GM12875 (cell line): ENCODE data around the gene SGPP1.
"Not testable (repeated sequence)": the region's sequence is repeated elsewhere in the genome, so short reads cannot be mapped to it uniquely, and the experiment has no call there.

Source experiments
- H3K4me3 ChIP-seq: one replicate; pipeline ENCODE4 v1.5.1; 2011; ENCODE audit warnings: low read depth, low read length, control low read depth
- TF ChIP-seq, protein P1 (sequence below): IDR thresholded peaks from 2 replicates; pipeline ENCODE4 v1.5.1; 2011; ENCODE audit warnings: low read depth, mild to moderate bottlenecking, control low read depth, inconsistent platforms, low read length, moderate library complexity, borderline replicate concordance; ENCODE audit not compliant: insufficient read depth

The SGPP1 gene

DNA sequence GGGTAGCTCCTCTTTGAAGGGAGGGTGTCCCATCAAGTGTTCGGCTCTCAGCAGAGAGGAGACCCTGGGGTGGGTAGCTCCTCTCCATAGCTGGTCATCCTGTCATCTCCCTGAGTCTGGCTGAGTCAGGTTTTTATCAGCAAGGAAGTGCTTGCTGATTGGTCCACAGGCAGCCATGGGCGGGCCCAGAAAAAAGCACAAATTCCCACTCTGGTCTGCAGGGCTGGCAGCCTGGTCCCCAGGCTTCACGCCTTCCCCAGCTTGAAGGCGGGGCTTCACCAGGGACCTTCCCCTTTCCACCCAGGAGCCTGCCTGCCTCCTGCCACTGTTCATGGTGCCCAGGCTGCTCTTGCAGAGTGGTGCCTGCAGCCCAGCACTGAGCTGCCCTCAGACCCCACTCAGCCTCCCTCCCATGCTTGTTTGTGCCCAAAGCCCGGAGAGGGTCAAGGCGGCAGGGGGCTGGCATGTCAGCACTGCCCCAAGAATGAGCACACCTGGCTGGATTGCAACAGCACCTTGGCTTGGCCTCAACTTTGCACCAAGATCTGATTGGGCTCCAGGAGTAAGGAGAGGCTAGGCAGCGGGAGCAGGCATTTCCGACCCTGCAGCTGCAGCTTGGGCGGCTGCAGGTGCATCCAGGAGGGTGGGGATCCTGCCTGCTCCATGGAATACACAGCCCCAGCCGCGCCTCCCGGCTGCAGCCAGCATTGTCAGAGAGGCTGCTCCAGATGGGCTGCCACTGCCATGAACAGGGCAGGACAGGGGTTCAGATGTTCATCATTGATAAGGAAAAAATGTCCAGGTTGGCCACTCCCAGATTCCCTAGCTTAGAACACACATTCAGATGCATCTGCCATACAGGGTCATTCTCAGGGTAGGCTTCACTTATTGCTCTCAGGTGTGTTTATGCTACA is 64.2 kb downstream of the SGPP1 start:
- H3K4me3 ChIP-seq = no peak overlapping the region
- TF ChIP-seq, protein P1, sequence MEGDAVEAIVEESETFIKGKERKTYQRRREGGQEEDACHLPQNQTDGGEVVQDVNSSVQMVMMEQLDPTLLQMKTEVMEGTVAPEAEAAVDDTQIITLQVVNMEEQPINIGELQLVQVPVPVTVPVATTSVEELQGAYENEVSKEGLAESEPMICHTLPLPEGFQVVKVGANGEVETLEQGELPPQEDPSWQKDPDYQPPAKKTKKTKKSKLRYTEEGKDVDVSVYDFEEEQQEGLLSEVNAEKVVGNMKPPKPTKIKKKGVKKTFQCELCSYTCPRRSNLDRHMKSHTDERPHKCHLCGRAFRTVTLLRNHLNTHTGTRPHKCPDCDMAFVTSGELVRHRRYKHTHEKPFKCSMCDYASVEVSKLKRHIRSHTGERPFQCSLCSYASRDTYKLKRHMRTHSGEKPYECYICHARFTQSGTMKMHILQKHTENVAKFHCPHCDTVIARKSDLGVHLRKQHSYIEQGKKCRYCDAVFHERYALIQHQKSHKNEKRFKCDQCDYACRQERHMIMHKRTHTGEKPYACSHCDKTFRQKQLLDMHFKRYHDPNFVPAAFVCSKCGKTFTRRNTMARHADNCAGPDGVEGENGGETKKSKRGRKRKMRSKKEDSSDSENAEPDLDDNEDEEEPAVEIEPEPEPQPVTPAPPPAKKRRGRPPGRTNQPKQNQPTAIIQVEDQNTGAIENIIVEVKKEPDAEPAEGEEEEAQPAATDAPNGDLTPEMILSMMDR = no peak

DNA sequence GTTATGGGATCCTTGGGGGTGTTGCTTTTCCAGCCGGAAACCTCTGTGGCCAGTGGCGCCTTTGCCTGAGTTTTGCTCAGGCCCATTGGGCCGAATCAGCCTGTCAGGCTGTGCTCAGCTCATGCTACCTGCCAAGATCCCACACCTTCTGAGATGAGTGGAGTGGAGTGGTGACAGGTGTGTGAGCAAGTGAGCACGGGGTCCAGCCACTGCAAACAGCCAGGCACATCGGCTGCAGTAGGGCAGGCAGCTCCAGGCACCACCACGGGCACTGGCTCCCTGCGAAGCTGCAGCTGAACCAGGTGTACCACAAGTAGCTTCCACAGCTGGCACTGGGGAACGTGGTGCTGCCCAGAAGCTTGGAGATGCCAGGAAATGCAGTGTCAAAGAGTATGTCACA is 65.1 kb downstream of the SGPP1 start:
- TF ChIP-seq, protein P1 = no peak
- no peak overlapping the region for H3K4me3 ChIP-seq

DNA sequence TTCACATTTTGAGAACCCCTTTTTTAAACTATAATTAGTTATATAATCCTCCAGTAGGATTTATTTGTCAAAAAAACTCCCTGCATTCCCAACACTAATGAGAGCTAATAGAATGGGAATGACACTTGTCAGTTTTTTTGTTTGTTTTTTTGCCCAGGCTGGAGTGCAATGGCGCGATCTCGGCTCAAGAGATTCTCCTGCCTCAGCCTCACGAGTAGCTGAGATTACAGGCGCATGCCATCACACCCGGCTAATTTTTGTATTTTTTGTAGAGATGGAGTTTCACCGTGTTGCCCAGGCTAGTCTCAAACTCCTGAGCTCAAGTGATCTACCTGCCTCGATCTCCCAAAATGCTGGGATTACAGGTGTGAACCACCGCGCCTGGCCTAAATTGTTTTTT is 66.0 kb downstream of the SGPP1 start:
- not testable (repeated sequence) for H3K4me3 ChIP-seq

DNA sequence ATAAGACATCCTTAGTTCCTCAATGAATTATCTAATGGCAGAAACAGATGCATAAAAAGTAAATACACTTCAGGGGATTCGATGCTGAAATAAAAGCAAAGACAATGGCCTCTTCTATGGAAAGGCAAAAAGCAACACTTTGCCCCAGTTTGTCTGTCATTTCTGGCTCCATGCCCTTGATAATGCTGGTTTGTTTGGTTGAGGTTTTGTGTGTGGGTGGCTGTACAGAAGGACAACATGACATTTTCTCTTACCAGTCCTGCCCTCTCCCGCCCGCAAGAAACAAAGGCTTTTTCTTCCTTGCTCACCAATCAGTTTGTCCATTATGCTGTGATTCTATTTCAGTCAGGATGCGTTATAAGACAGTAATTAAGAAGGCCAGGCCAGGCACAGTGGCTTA is 68.1 kb downstream of the SGPP1 start:
- TF ChIP-seq, protein P1 = no peak
- no peak overlapping the region for H3K4me3 ChIP-seq

DNA sequence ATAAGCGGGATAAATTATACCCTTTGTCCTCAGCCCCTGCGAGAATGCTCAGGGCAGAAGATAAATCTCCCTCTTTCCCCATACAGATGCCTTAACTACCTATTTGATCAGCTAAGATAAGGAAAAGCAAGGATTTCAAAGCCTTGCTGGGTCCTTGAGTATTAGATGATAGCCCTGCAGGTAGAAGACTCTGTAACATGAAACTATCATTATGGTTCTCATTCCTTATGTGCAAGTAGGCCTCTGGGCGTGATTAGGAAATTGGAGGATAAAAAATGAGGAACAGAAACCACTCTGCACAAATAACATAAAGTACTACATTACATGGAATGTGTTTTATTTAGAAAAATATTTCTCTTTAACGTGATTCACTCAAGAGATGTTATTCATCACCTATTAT is 71.7 kb downstream of the SGPP1 start:
- no peak overlapping the region for H3K4me3 ChIP-seq
- TF ChIP-seq, protein P1 = no peak

DNA sequence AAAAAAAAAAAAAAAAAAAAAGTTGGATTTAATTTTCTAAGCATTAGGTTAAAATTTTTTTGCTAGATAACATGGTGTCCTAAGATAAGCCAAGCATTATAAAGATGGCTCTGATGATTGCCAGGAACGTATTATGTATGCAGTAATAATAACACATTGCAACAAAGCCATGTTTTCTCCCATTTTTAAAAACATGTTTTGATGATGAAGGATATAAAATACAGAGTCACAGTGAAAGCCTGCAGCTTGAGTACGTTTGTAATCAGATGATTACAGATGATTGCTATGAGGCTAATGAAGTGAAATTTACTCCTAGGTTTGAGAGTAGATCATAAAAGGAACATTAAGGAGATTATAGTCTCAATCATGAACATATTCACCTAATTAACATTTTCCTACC is 72.9 kb downstream of the SGPP1 start:
- H3K4me3 ChIP-seq = no peak overlapping the region
- TF ChIP-seq, protein P1 = no peak

DNA sequence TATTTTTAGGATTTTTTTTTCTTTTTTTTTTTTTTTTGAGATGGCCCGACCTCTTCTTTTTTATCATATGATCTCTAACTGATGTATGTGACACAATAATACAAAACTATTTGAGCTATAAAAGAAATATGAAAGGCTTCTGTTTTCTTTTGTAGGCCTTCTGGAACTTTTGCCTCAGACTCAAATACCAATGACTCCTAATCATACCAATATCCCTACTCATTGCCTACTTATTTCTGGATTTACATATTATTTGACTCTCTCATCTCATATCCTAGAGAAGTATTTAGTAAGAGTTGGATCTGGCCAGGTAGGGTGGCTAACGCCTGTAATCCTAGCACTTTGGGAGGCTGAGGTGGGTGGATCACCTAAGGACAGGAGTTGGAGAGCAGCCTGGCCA is 73.5 kb downstream of the SGPP1 start:
- TF ChIP-seq, protein P1 = no peak
- H3K4me3 ChIP-seq = no peak overlapping the region
